ENCODE results near the gene CYP2W1. TPM values are rescaled to one million over a fixed set of nuclear protein-coding genes. Genes with fewer than 3 reads are reported as not detected.
A peak's percentile ranks its signal among the peaks of the same experiment; 100 is the strongest.

Gene CYP2W1
- total and polyA plus RNA-seq, 10 of the 15 experiments (the other 5 are each of a cell fraction or from before 2014, with no cell fraction given), result not detected

DNA sequence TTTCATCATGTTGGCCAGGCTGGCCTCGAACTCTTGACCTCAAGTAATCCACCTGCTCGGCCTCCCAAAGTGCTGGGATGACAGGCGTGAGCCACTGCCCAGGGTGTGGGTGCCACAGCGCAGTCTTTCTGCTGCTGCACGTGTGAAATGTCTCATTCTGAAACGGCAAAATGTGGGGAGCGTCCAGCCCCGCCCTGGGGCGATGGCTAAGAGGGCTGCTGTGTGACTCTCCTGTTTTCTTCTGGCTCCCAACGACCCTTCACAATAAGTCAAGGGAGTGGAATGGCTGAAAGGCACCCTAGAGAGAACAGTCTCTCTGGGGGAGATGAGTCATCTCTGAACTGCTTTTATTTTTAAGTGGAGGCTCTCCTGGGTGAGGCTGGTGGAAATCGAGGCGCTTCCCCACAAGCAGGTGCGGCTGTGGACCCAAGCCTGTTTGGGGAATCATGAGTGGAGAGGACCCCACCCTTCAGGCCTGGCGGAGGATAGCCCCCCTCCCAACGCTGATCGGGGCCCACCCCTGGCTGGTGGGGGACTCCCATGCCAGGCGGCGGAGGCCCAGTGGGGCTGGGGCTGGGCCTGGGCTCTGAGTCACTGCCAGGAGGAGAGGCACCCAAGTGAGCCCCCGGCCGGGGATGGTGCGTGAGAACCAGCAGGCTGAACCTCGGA is 46.5 kb upstream of the CYP2W1 start (continued):
- TF ChIP-seq NRF1 (conservative IDR thresholded peaks at IDR 0.05; ENCODE audit: low read depth, low read length) (no peak), TBL1XR1 (IDR thresholded peaks at IDR 0.05; ENCODE audit: low read depth, low read length) (no peak), SREBF1 (IDR thresholded peaks at IDR 0.05; ENCODE audit: low read length) (no peak), RFX5 (IDR thresholded peaks at IDR 0.05; ENCODE audit: low read depth, low read length) (no peak), IKZF1 (conservative IDR thresholded peaks at IDR 0.05) (peak; percentile 99), RBBP5 (conservative IDR thresholded peaks at IDR 0.05) (no peak), TCF3 (IDR thresholded peaks at IDR 0.05; ENCODE audit: borderline replicate concordance, insufficient read depth, low read depth, low read length) (no peak), CREB1 (IDR thresholded peaks at IDR 0.05; ENCODE audit: low read depth) (no peak), ASH2L (IDR thresholded peaks at IDR 0.05; ENCODE audit: borderline replicate concordance, low read depth) (no peak), SMAD5 (IDR thresholded peaks at IDR 0.05; ENCODE audit: low read depth) (no peak), NFYB (IDR thresholded peaks at IDR 0.05; ENCODE audit: insufficient read depth, low read depth, low read length) (no peak), POLR2AphosphoS5 (IDR thresholded peaks at IDR 0.05; ENCODE audit: low read length) (no peak), NFYA (IDR thresholded peaks at IDR 0.05; ENCODE audit: borderline replicate concordance, low read depth, low read length) (no peak), SREBF2 (IDR thresholded peaks at IDR 0.05; ENCODE audit: low read length) (no peak), STAT1 (conservative IDR thresholded peaks at IDR 0.05) (no peak), SIX5 (IDR thresholded peaks at IDR 0.05; ENCODE audit: low read depth, low read length, severe bottlenecking) (no peak), TARDBP (IDR thresholded peaks at IDR 0.05; ENCODE audit: borderline replicate concordance) (no peak), BACH1 (IDR thresholded peaks at IDR 0.05; ENCODE audit: borderline replicate concordance) (peak; percentile 42; the same call in 1 of the 2 replicates), SMARCA5 (IDR thresholded peaks at IDR 0.05) (peak; percentile 24; the same call in 1 of the 2 replicates), NR2F1 (conservative IDR thresholded peaks at IDR 0.05) (peak; percentile 80)
- TF ChIP-seq, protein P1, sequence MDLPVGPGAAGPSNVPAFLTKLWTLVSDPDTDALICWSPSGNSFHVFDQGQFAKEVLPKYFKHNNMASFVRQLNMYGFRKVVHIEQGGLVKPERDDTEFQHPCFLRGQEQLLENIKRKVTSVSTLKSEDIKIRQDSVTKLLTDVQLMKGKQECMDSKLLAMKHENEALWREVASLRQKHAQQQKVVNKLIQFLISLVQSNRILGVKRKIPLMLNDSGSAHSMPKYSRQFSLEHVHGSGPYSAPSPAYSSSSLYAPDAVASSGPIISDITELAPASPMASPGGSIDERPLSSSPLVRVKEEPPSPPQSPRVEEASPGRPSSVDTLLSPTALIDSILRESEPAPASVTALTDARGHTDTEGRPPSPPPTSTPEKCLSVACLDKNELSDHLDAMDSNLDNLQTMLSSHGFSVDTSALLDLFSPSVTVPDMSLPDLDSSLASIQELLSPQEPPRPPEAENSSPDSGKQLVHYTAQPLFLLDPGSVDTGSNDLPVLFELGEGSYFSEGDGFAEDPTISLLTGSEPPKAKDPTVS (IDR thresholded peaks at IDR 0.05; ENCODE audit: low read depth, low read length), result no peak
- TF ChIP-seq, protein P2, sequence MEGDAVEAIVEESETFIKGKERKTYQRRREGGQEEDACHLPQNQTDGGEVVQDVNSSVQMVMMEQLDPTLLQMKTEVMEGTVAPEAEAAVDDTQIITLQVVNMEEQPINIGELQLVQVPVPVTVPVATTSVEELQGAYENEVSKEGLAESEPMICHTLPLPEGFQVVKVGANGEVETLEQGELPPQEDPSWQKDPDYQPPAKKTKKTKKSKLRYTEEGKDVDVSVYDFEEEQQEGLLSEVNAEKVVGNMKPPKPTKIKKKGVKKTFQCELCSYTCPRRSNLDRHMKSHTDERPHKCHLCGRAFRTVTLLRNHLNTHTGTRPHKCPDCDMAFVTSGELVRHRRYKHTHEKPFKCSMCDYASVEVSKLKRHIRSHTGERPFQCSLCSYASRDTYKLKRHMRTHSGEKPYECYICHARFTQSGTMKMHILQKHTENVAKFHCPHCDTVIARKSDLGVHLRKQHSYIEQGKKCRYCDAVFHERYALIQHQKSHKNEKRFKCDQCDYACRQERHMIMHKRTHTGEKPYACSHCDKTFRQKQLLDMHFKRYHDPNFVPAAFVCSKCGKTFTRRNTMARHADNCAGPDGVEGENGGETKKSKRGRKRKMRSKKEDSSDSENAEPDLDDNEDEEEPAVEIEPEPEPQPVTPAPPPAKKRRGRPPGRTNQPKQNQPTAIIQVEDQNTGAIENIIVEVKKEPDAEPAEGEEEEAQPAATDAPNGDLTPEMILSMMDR (IDR thresholded peaks at IDR 0.05 in 2 of 3, conservative IDR thresholded peaks at IDR 0.05 in 1 of 3; ENCODE audit: control insufficient read depth in 2 of 3, extremely low read depth in 1 of 3, insufficient read depth in 1 of 3, low read depth in 3 of 3, low read length in 3 of 3), result no peak
- TF ChIP-seq, protein P3, sequence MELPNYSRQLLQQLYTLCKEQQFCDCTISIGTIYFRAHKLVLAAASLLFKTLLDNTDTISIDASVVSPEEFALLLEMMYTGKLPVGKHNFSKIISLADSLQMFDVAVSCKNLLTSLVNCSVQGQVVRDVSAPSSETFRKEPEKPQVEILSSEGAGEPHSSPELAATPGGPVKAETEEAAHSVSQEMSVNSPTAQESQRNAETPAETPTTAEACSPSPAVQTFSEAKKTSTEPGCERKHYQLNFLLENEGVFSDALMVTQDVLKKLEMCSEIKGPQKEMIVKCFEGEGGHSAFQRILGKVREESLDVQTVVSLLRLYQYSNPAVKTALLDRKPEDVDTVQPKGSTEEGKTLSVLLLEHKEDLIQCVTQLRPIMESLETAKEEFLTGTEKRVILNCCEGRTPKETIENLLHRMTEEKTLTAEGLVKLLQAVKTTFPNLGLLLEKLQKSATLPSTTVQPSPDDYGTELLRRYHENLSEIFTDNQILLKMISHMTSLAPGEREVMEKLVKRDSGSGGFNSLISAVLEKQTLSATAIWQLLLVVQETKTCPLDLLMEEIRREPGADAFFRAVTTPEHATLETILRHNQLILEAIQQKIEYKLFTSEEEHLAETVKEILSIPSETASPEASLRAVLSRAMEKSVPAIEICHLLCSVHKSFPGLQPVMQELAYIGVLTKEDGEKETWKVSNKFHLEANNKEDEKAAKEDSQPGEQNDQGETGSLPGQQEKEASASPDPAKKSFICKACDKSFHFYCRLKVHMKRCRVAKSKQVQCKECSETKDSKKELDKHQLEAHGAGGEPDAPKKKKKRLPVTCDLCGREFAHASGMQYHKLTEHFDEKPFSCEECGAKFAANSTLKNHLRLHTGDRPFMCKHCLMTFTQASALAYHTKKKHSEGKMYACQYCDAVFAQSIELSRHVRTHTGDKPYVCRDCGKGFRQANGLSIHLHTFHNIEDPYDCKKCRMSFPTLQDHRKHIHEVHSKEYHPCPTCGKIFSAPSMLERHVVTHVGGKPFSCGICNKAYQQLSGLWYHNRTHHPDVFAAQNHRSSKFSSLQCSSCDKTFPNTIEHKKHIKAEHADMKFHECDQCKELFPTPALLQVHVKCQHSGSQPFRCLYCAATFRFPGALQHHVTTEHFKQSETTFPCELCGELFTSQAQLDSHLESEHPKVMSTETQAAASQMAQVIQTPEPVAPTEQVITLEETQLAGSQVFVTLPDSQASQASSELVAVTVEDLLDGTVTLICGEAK (IDR thresholded peaks at IDR 0.05; ENCODE audit: borderline replicate concordance), result no peak
- TF ChIP-seq, protein P4, sequence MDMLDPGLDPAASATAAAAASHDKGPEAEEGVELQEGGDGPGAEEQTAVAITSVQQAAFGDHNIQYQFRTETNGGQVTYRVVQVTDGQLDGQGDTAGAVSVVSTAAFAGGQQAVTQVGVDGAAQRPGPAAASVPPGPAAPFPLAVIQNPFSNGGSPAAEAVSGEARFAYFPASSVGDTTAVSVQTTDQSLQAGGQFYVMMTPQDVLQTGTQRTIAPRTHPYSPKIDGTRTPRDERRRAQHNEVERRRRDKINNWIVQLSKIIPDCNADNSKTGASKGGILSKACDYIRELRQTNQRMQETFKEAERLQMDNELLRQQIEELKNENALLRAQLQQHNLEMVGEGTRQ (IDR thresholded peaks at IDR 0.05; ENCODE audit: borderline replicate concordance, low read depth, low read length), result no peak
